K562 (cell line): Measurements from ENCODE around the gene PIGV. TPM values are rescaled to one million over a fixed set of nuclear protein-coding genes. Genes with fewer than 3 reads are reported as not detected.

Source experiments
- ARID2 ChIP-seq: fragments of 450-650 bp; IDR thresholded peaks from 2 replicates; pipeline ENCODE4 v1.6.1; 2017; ENCODE audit warnings: antibody characterized with exemption, mild to moderate bottlenecking
- C11orf30 ChIP-seq: fragments of 450-650 bp; IDR thresholded peaks from 2 replicates; pipeline ENCODE4 v1.6.1; 2016; ENCODE audit warnings: low read depth, mild to moderate bottlenecking
- FOXK2 ChIP-seq, 2 experiments: fragments of 450-650 bp; IDR thresholded peaks in 1 of 2; conservative IDR thresholded peaks in 1 of 2; 2 replicates each; pipeline ENCODE4 v1.6.1; 2016; ENCODE audit warnings: low read depth in 2 of 2, mild to moderate bottlenecking in 1 of 2
- KDM4B ChIP-seq, 2 experiments: fragments of 450-650 bp in 1 of 2; sonication (generic) in 1 of 2; IDR thresholded peaks; 2 replicates each; pipeline ENCODE4 v1.6.1; 2016 to 2017; ENCODE audit warnings: borderline replicate concordance in 2 of 2, antibody characterized with exemption in 1 of 2, low read depth in 1 of 2, mild to moderate bottlenecking in 1 of 2
- L3MBTL2 ChIP-seq: fragments of 450-650 bp; IDR thresholded peaks from 2 replicates; pipeline ENCODE4 v1.6.1; 2016; ENCODE audit warnings: mild to moderate bottlenecking, moderate library complexity
- MYNN ChIP-seq, 2 experiments: sonication (generic); formaldehyde crosslinking in 1 of 2; IDR thresholded peaks; 2 replicates each; pipeline versions ENCODE4 v1.5.0 to v1.6.1; 2016 to 2020; ENCODE audit warnings: antibody characterized with exemption in 1 of 2, missing genetic modification reagents in 1 of 2
- NCOA2 ChIP-seq, 2 experiments: fragments of 450-650 bp; IDR thresholded peaks; 2 replicates each; pipeline ENCODE4 v1.6.1; 2018; ENCODE audit warnings: mild to moderate bottlenecking in 2 of 2, moderate library complexity in 1 of 2; ENCODE audit not compliant: partially characterized antibody in 2 of 2
- NONO ChIP-seq, 2 experiments: fragments of 200-400 bp in 1 of 2; fragments of 450-650 bp in 1 of 2; formaldehyde crosslinking in 1 of 2; IDR thresholded peaks; 2 replicates each; pipeline ENCODE4 v1.6.1; 2017; ENCODE audit warnings: low read depth in 2 of 2, mild to moderate bottlenecking in 2 of 2, moderate library complexity in 2 of 2, low read length in 1 of 2
- RBM39 ChIP-seq: fragments of 200-400 bp; formaldehyde crosslinking; optimal IDR thresholded peaks from 2 replicates; pipeline ENCODE3; 2018; ENCODE audit warnings: low read depth, low read length
- SIX5 ChIP-seq, 2 experiments: IDR thresholded peaks; 2 replicates each; pipeline ENCODE4 v1.6.1; 2011; ENCODE audit warnings: low read length in 2 of 2, borderline replicate concordance in 1 of 2, low read depth in 1 of 2, mild to moderate bottlenecking in 1 of 2, moderate library complexity in 1 of 2; ENCODE audit not compliant: insufficient read depth in 1 of 2
- SMAD1 ChIP-seq: fragments of 150-350 bp; IDR thresholded peaks from 2 replicates; pipeline ENCODE4 v1.6.1; 2014; ENCODE audit warnings: low read length, low read depth; ENCODE audit not compliant: partially characterized antibody
- TCF7 ChIP-seq: sonication (generic); IDR thresholded peaks from 2 replicates; pipeline ENCODE4 v1.6.1; 2016; ENCODE audit warnings: antibody characterized with exemption, borderline replicate concordance
- TEAD1 ChIP-seq, 2 experiments: fragments of 450-650 bp in 1 of 2; sonication (generic) in 1 of 2; formaldehyde crosslinking; IDR thresholded peaks; 2 replicates each; pipeline versions ENCODE4 v1.4.0 to v1.8.0; 2020 to 2022; ENCODE audit warnings: mild to moderate bottlenecking in 2 of 2, missing genetic modification reagents in 1 of 2
- TOE1 ChIP-seq, 2 experiments: fragments of 450-650 bp in 1 of 2; sonication (generic) in 1 of 2; formaldehyde crosslinking in 1 of 2; IDR thresholded peaks; 2 replicates each; pipeline versions ENCODE4 v1.7.1 to v1.8.0; 2016 to 2022; ENCODE audit warnings: borderline replicate concordance in 2 of 2, mild to moderate bottlenecking in 2 of 2, antibody characterized with exemption in 1 of 2, inconsistent platforms in 1 of 2, low read depth in 1 of 2, missing genetic modification reagents in 1 of 2, moderate library complexity in 1 of 2
- U2AF1 ChIP-seq: fragments of 200-400 bp; formaldehyde crosslinking; optimal IDR thresholded peaks from 2 replicates; pipeline ENCODE3; 2017; ENCODE audit warnings: mild to moderate bottlenecking, low read depth, low read length, moderate library complexity
- YY1 ChIP-seq, 3 experiments: IDR thresholded peaks; 2 replicates each; pipeline ENCODE4 v1.6.1; 2011; ENCODE audit warnings: low read length in 2 of 3, mild to moderate bottlenecking in 2 of 3, moderate library complexity in 2 of 3, borderline replicate concordance in 1 of 3, control low read depth in 1 of 3, low read depth in 1 of 3; ENCODE audit not compliant: insufficient read depth in 3 of 3, insufficient replicate concordance in 2 of 3, control insufficient read depth in 1 of 3, insufficient read length in 1 of 3; ENCODE audit errors: extremely low read depth in 1 of 3
- ZBTB1 ChIP-seq: sonication (generic); formaldehyde crosslinking; IDR thresholded peaks from 2 replicates; pipeline ENCODE4 v1.8.1; 2023; ENCODE audit warnings: missing genetic modification reagents, low read depth, mild to moderate bottlenecking, borderline replicate concordance
- ZNF3 ChIP-seq: fragments of 250-450 bp; sonication (Bioruptor Pico); IDR thresholded peaks from 2 replicates; pipeline ENCODE4 v1.5.0; 2021; ENCODE audit warnings: mild to moderate bottlenecking, moderate library complexity
- ZNF324 ChIP-seq: fragments of 250-450 bp; sonication (Bioruptor Pico); IDR thresholded peaks from 2 replicates; pipeline ENCODE4 v1.4.0; 2020; ENCODE audit warnings: mild to moderate bottlenecking
- polyA plus RNA-seq, 8 experiments: library from polyadenylated mRNA; depleted of rRNA in 4 of 8; stranded (reverse) in 5 of 8; unstranded in 3 of 8; fragments of >200 nt; fragmentation: Nextera tagmentation in 2 of 8; fragmentation: Illumina TruSeq in 1 of 8; extraction: Ambion mirVana in 2 of 8; extraction: Trizol in 1 of 8; gene quantifications; 2 replicates each; pipeline versions ENCODE4 v1.2.1 to v1.2.3, GENCODE V29; 2011 to 2014; ENCODE audit warnings: inconsistent platforms in 1 of 8, missing spikeins in 1 of 8
- total RNA-seq, 7 experiments: library from RNA; depleted of rRNA in 6 of 7; stranded (reverse); fragments of >200 nt in 6 of 7; fragmentation: Illumina TruSeq in 2 of 7; extraction: Trizol in 2 of 7; gene quantifications; 2 replicates each; pipeline versions ENCODE4 v1.2.1 to v1.2.3, GENCODE V29; 2011 to 2021; ENCODE audit warnings: low replicate concordance in 1 of 7
- TF ChIP-seq, protein P1 (sequence below): fragments of 250-450 bp; sonication (Bioruptor Pico); IDR thresholded peaks from 2 replicates; pipeline ENCODE4 v1.5.0; 2021
- TF ChIP-seq, protein P2 (sequence below): sonication (generic); formaldehyde crosslinking; IDR thresholded peaks from 2 replicates; pipeline ENCODE4 v1.8.0; 2022; ENCODE audit warnings: mild to moderate bottlenecking, missing genetic modification reagents
- TF ChIP-seq, protein P3 (sequence below): fragments of 250-450 bp; sonication (Bioruptor Pico); IDR thresholded peaks from 2 replicates; pipeline ENCODE4 v1.4.0; 2020

Gene PIGV
- total and polyA plus RNA-seq, 9 of the 15 experiments (the other 6 are each of a cell fraction or from before 2014, with no cell fraction given), result 8.4 to 21.8 (median 11.7) TPM

DNA sequence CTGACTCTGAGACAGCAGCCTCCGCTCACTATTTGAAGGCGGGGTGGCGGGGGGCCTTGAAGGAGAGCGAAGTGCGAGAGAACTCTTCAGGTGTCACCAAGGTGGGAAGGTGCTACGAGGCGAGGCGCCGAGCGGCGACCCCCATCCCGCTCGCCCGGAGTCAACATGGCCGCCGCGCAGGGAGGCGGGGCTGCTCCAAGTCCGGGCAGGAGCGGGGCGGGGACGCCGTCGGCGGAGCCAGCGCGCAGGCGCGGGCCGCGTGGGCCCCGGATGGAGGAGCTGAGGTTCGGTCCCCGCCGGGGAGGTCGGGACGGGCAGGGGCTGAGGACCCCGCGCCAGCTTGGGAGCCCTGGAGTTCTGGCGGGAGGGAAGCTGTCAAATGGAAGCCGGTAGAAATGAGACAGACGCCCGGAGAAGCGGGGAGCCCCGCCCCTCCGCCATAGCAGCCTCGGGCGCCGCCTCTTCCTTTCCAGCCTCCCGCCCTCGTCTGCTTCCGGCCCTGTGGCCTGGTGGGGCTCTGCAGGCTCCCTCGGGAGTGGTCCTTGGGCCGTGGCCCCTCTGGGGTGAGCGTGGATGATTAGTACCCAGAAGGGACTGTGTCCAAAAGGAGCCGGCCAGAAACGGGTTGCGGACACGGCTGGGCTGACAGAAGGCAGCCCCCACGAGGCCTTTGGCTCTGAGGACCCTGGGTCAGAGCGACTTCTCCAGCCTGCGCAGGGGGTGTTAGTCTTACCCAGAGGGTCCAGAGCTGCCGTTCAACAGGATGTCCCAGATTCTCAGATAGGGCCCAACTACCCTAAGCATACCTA is at the start of gene PIGV (continued):
- TF ChIP-seq TEAD1 (CRISPR knock-in tag; IDR thresholded peaks at IDR 0.05), result peak in 1 of 2 experiments; percentile 74; a peak in 2 of 4 replicates
- TF ChIP-seq MYNN (IDR thresholded peaks at IDR 0.05), result no peak
- TF ChIP-seq MYNN (CRISPR knock-in tag; IDR thresholded peaks at IDR 0.05), result no peak
- peak; percentile 53 to 63; a peak in 2 of 4 replicates for TF ChIP-seq NONO (IDR thresholded peaks at IDR 0.05; ENCODE audit: low read depth in 2 of 2, low read length in 1 of 2)
- TF ChIP-seq ZBTB1, result peak; percentile 64; the same call in 1 of the 2 replicates
- TF ChIP-seq SMAD1, result no peak
- TF ChIP-seq, protein P1, sequence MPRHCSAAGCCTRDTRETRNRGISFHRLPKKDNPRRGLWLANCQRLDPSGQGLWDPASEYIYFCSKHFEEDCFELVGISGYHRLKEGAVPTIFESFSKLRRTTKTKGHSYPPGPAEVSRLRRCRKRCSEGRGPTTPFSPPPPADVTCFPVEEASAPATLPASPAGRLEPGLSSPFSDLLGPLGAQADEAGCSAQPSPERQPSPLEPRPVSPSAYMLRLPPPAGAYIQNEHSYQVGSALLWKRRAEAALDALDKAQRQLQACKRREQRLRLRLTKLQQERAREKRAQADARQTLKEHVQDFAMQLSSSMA (CRISPR knock-in tag), result 0 out of 2 replicates have a peak, but pooled peaks have one; percentile 10
- peak; percentile 28; the same call in 1 of the 2 replicates for TF ChIP-seq C11orf30
- peak; percentile 34; the same call in 1 of the 2 replicates for TF ChIP-seq TOE1 (IDR thresholded peaks at IDR 0.05; ENCODE audit: borderline replicate concordance)
- TF ChIP-seq TOE1 (CRISPR knock-in tag; IDR thresholded peaks at IDR 0.05; ENCODE audit: borderline replicate concordance, low read depth), result no peak
- no peak for TF ChIP-seq U2AF1
- TF ChIP-seq RBM39, result peak; percentile 6
- peak in 1 of 2 experiments; percentile 82; a peak in 1 of 4 replicates for TF ChIP-seq KDM4B (IDR thresholded peaks at IDR 0.05; ENCODE audit: borderline replicate concordance in 2 of 2, low read depth in 1 of 2)
- TF ChIP-seq SIX5 (IDR thresholded peaks at IDR 0.05; ENCODE audit: borderline replicate concordance in 1 of 2, insufficient read depth in 1 of 2, low read depth in 1 of 2, low read length in 2 of 2), result peak; percentile 20 to 56; a peak in 2 of 4 replicates
- TF ChIP-seq, protein P2, sequence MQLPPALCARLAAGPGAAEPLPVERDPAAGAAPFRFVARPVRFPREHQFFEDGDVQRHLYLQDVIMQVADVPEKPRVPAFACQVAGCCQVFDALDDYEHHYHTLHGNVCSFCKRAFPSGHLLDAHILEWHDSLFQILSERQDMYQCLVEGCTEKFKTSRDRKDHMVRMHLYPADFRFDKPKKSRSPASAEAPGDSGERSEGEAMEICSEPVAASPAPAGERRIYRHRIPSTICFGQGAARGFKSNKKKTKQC (CRISPR knock-in tag), result peak; percentile 83
- TF ChIP-seq YY1 (IDR thresholded peaks at IDR 0.05; ENCODE audit: borderline replicate concordance in 1 of 3, control insufficient read depth in 1 of 3, extremely low read depth in 1 of 3, insufficient read depth in 3 of 3, insufficient read length in 1 of 3, insufficient replicate concordance in 2 of 3, low read depth in 1 of 3, low read length in 2 of 3), result peak; percentile 95 to 97 (median 97)
- peak in 1 of 2 experiments; percentile 59; a peak in 1 of 4 replicates for TF ChIP-seq FOXK2 (conservative IDR thresholded peaks at IDR 0.05 in 1 of 2, IDR thresholded peaks at IDR 0.05 in 1 of 2; ENCODE audit: low read depth in 2 of 2)
- TF ChIP-seq L3MBTL2, result peak; percentile 81
- no peak for TF ChIP-seq ZNF3 (CRISPR knock-in tag)
- TF ChIP-seq, protein P3, sequence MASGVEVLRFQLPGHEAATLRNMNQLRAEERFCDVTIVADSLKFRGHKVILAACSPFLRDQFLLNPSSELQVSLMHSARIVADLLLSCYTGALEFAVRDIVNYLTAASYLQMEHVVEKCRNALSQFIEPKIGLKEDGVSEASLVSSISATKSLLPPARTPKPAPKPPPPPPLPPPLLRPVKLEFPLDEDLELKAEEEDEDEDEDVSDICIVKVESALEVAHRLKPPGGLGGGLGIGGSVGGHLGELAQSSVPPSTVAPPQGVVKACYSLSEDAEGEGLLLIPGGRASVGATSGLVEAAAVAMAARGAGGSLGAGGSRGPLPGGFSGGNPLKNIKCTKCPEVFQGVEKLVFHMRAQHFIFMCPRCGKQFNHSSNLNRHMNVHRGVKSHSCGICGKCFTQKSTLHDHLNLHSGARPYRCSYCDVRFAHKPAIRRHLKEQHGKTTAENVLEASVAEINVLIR (CRISPR knock-in tag), result no peak; the same call in 1 of the 2 replicates
- no peak for TF ChIP-seq NCOA2 (IDR thresholded peaks at IDR 0.05; ENCODE audit: partially characterized antibody in 2 of 2)
- 0 out of 2 replicates have a peak, but pooled peaks have one; percentile 21 for TF ChIP-seq TCF7
- TF ChIP-seq ARID2, result no peak
- 0 out of 2 replicates have a peak, but pooled peaks have one; percentile 4 for TF ChIP-seq ZNF324 (CRISPR knock-in tag)
